HG03354 (cell line): ENCODE measurements around the gene PAQR3.

Experiments used
- ATAC-seq: cut with Tn5 transposase; IDR thresholded peaks from one replicate; pipeline ENCODE4 v1.9.1; 2021; ENCODE audit warnings: mild to moderate bottlenecking; ENCODE audit not compliant: unreplicated experiment, poor library complexity, severe bottlenecking

Gene PAQR3

GRCh38 chr4:78864405-78865024 is 74.7 kb downstream of the PAQR3 start:
- peak; percentile 60 for ATAC-seq

- no peak for ATAC-seq
Measured at GRCh38 chr4:78863991-78864390, 75.2 kb downstream of the PAQR3 start.

- peak; percentile 65 for ATAC-seq
Measured at GRCh38 chr4:78863254-78863869, 75.9 kb downstream of the PAQR3 start.

GRCh38 chr4:78862314-78862737 is 76.9 kb downstream of the PAQR3 start:
- no peak for ATAC-seq
